ENCODE data around the gene BTBD16.

BTBD16 gene

DNA sequence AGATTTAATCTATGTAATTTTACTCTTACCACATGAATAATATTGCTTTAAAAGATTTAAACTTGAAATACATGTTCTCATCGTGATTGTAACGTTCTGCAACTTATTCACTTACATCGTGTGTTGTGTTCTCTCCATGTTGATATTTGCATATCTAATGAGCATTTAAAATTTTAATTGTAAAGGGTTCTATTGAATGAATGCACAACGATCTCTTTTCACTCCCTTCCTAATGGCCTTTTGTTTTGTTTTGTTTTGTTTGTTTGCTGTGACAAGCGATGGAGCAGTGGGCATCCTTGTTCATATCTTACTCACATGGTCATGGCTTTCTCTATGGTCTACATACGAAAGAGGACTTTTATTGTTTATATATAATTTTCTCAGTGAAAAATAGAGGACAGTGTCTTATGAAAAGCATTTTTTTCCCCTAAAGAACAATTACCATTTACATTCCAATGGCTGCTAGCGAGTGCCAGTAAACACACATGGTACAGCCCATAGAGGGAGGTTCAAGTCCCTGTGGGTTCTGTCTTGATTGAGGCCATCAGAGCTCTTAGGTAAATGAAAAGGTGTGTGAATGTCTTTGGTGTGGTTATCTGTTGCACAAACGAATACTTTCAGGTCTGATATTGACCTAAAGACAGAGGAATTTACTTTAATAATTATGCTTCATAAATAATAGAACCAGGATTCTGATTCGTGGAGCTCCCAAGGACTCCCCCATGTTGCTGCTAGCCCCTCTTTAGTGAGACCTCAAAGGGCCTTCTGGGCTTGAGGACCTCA lies 32.4 kb downstream of the BTBD16 start:
- TF ChIP-seq, protein P1, sequence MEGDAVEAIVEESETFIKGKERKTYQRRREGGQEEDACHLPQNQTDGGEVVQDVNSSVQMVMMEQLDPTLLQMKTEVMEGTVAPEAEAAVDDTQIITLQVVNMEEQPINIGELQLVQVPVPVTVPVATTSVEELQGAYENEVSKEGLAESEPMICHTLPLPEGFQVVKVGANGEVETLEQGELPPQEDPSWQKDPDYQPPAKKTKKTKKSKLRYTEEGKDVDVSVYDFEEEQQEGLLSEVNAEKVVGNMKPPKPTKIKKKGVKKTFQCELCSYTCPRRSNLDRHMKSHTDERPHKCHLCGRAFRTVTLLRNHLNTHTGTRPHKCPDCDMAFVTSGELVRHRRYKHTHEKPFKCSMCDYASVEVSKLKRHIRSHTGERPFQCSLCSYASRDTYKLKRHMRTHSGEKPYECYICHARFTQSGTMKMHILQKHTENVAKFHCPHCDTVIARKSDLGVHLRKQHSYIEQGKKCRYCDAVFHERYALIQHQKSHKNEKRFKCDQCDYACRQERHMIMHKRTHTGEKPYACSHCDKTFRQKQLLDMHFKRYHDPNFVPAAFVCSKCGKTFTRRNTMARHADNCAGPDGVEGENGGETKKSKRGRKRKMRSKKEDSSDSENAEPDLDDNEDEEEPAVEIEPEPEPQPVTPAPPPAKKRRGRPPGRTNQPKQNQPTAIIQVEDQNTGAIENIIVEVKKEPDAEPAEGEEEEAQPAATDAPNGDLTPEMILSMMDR (IDR thresholded peaks at IDR 0.05): no peak
- TF ChIP-seq ZFX (IDR thresholded peaks at IDR 0.05; ENCODE audit: borderline replicate concordance): no peak
- H3K27ac ChIP-seq: no peak overlapping the region

DNA sequence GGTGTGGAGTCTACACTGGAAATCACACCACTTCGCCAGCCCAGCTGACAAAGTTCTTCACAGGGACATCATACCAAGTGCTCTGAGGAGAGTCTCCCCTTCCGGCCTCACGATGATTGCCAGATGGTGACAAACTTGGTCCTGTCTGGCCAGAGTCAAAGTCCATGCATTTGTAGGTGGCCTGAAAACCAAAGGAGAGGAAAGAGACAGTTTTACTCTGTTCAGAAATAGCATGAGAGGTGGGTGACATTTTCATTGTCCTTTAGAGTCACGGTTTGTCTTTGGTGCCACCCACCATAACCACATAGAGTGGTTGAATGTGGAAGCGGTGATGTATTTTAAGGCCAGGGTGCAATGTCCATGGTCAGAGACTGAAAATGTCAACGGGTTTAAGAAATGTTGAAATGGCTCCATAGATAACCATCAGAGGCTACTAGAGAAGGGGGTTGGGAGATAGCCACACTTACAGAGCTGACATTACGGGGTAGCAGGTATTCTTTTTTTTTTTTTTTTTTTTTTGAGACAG lies 33.0 kb downstream of the BTBD16 start:
- TF ChIP-seq, protein P1 (IDR thresholded peaks at IDR 0.05): no peak
- no peak for TF ChIP-seq ZFX (IDR thresholded peaks at IDR 0.05; ENCODE audit: borderline replicate concordance)
- no peak overlapping the region for H3K27ac ChIP-seq

DNA sequence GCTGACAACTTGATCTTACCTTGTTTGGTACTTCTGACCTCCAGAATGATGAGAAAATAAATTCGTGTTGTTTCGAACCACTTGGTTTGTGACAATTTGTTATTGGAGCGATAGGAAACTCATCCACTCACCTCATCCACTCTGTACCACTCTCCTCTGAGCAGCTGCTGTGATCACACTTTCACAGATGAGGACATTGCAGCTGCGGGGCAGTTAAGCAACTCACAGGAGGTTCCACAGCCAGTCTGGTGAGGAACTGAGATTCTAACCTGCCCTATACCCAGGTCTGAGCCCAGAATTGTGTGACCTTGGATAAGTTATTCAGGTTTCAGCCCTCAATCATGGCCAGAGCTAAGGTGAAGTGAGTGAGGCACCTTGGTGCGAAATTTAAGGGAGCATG lies 35.2 kb downstream of the BTBD16 start:
- no peak overlapping the region for H3K27ac ChIP-seq
- TF ChIP-seq, protein P1 (IDR thresholded peaks at IDR 0.05): no peak
- no peak for TF ChIP-seq ZFX (IDR thresholded peaks at IDR 0.05; ENCODE audit: borderline replicate concordance)

DNA sequence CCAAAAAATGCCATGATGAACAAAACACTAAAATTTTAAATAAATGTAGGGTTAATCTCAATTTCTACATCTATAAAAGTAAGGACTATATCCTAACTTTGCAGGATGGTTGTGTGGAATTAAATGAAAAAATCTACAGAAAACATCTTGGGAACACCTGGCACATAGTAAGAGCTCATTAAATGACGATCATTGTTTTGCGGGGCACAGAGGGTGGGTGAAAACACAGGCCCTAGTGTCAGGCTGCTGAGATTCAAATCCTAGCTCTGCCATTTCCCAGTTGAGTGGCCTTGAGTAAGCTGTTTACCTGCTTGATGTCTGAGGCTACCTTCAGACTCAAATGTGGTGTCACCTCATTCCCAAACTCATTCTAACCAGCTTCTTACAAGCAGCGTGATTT lies 35.6 kb downstream of the BTBD16 start:
- TF ChIP-seq, protein P1 (IDR thresholded peaks at IDR 0.05): no peak
- TF ChIP-seq ZFX (IDR thresholded peaks at IDR 0.05; ENCODE audit: borderline replicate concordance): no peak
- H3K27ac ChIP-seq: no peak overlapping the region

DNA sequence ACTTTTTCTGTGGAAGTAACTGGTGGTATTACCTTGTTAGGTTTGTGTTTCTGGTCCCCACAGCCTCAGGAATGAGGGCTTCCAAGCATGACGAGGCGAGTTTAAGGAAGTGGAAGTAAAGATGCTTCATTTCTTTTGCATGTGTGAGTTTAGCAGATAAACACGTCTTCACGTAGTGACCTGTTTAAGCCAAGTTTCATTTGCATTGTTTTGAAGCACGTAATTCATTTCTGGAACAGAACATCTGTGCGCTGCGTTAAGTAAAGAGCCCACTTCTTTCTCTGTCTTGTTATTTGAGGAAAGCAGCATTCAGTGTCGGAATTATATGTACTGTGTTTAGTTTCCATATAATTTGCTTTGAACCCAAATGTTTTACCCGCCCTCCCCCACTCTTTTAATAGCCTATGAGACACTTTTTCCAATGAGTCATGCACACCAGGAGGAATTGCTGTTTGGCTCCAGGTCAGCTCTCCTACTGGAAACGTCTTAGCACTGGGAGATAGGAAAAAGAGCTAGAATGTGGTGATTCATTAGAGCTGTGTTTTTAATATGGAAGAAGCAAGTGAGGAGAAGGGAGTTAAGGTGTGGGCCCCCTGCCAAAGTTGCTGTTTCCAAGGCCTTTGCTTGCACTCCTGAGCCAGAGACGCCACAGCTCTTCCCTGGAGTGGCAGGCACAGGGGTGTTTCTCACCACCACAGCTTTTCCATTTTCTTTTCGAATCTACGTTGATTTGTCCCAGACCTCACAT lies 36.7 kb downstream of the BTBD16 start:
- TF ChIP-seq, protein P1 (IDR thresholded peaks at IDR 0.05): no peak
- TF ChIP-seq ZFX (IDR thresholded peaks at IDR 0.05; ENCODE audit: borderline replicate concordance): no peak
- H3K27ac ChIP-seq: no peak overlapping the region

DNA sequence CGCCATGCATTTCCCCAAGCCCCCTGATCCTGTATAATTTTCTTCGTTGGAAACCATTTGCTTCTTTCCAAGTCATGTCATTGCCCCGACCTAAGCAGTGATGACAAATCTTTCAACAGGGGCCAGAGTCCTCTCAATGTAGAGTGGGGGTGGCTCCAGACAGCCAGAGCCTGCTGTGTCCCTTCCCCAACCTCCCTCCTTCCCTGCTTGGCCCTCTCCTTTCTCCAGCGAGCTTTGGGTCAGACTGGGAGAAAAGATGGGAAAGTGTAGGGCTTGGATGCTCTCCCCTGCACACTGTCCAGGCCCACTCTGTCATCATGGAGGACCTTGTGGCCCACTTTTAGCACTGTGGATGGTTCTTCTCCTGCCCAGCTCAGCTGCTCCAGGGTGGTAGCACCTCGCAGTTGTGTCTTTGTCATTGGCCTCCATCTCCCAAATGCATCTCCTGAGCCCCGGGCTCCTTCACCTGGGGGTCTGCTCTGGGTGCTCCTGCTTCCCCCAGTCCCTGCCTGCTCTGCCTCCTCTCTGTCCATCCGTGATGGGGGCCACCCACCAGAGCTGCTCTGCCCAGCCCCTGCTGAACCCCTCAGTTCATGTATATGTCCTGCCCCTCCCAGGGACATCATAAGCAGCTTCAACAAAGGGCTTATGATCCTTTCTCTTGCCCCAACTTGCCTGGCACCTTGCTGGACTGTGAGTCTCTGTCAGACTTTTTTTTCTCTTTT lies 37.5 kb downstream of the BTBD16 start:
- TF ChIP-seq ZFX (IDR thresholded peaks at IDR 0.05; ENCODE audit: borderline replicate concordance): no peak
- TF ChIP-seq, protein P1 (IDR thresholded peaks at IDR 0.05): no peak
- H3K27ac ChIP-seq: no peak overlapping the region
